ENCODE results near the gene C10orf95.

DNA sequence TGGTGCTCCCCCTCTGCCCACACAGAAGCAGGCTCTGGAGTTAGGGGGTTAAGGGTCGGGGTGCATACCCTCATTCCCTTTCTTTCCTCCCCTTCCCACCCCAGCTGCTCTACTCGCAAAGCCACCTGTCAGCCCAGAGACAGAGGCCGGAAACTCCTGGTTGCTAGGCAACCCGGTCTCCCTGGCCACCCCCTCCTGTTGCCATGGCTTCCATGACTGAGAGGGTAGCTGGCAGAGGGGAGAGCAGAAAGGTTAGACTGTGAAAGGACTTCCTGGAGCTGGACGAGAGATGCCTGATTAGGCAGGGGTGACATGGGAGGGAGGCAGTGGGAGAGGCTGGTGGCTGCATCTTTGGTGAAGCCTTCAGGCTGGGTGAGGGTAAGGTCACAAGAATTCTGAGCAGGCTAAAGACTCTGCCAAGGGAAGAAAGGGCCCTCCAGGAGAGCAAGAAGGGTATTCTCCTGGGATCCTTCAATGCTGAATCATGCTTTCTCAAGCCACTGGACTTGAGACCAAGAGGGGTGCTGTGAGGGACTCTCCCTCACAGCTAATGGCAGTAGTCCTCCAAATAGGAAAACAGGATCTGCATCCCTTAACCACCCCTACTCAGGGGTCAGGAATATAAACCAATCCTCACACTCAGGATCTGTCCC, 38.2 kb downstream of the C10orf95 start:
- TF ChIP-seq, protein P1, sequence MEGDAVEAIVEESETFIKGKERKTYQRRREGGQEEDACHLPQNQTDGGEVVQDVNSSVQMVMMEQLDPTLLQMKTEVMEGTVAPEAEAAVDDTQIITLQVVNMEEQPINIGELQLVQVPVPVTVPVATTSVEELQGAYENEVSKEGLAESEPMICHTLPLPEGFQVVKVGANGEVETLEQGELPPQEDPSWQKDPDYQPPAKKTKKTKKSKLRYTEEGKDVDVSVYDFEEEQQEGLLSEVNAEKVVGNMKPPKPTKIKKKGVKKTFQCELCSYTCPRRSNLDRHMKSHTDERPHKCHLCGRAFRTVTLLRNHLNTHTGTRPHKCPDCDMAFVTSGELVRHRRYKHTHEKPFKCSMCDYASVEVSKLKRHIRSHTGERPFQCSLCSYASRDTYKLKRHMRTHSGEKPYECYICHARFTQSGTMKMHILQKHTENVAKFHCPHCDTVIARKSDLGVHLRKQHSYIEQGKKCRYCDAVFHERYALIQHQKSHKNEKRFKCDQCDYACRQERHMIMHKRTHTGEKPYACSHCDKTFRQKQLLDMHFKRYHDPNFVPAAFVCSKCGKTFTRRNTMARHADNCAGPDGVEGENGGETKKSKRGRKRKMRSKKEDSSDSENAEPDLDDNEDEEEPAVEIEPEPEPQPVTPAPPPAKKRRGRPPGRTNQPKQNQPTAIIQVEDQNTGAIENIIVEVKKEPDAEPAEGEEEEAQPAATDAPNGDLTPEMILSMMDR (IDR thresholded peaks at IDR 0.05) = no peak
- TF ChIP-seq POLR2A (IDR thresholded peaks at IDR 0.05) = no peak
